GM19099 (cell line): ENCODE data around the gene ABLIM1.

ENCODE experiments used
- POLR2A ChIP-seq: IDR thresholded peaks from 3 replicates; pipeline ENCODE4 v1.6.1; 2011; ENCODE audit warnings: low read depth; ENCODE audit not compliant: insufficient read length; ENCODE audit errors: extremely low read depth

The ABLIM1 gene

GRCh38 chr10:114385557-114385956 is 272.5 kb downstream of the ABLIM1 start:
- no peak for TF ChIP-seq POLR2A

- no peak for TF ChIP-seq POLR2A
Measured at GRCh38 chr10:114384601-114385000, 273.5 kb downstream of the ABLIM1 start.

- no peak for TF ChIP-seq POLR2A
Measured at GRCh38 chr10:114384181-114384580, 273.9 kb downstream of the ABLIM1 start.
